NCI-H1092 treated with DMSO at 0.1 percent for 48 hours (cell line): ENCODE results near the gene ARL6IP6.

ENCODE experiments used
- DNase-seq: peaks from one replicate; lab custom pipeline; 2025; lab: John Stamatoyannopoulos, UW

The ARL6IP6 gene

DNA sequence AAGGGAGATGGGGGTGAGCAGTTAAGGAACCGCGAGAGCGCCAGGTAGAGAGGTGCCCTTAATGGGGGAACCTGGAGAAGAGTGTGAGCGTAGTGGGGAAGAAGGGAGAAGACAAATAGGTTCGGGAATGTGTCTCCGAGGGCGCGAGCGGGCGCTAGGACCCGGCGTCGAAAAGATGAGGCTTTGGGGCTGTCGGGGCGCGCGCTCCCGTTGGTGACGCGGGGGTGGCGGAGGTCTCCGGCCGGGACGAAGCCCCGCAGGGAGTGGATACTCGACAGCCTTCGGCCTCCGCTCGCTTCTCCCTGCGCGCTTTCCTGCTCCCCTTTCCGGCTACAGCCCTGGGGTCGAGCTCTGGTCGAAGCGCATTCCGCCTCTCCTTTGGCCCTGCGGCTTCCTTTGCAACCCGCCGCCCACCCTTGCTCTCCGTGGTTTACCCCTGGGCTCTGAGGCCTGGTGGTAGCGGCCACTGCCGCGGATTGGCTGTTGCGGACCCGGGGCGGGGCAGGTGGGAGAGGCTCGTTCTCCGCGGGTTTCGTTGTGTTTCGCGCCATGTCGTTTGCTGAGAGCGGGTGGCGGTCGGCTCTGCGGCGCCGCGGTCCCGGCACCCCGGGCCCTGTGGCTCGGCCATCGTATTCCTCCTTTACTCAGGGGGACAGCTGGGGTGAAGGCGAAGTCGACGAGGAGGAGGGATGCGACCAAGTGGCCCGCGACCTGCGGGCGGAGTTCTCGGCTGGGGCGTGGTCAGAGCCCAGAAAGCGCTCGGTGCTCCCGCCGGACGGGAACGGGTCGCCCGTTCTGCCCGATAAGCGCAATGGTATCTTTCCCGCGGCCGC, at the start of gene ARL6IP6:
Gene ARL6IP6, plus strand, starts transcription at position 545 of the 833 bp plus-strand sequence. Its CDS starts 5 bp downstream, at position 550.
- DNase-seq = peak; percentile 89

GRCh38 chr2:152674334-152674733, 44.1 kb upstream of the ARL6IP6 start:
- DNase-seq = no peak

DNA sequence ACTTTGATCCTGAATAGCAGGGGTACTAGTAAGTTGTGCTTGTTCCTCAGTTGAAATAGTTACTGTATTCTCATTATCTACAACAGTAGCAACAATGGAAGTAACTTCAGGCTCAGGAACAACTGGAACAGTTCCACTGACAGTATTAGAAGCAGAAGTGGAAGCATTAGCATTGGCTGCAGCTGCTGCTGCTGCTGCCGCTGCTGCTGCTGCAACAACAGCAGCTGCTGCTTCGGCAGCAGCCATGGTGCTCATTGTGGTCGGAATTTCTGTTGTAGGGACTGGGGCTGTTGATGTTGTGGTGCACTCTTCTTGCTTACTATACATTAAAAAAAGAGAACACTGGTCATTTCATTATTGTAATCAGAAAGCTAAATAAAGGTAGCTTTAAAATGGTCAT, 42.0 kb upstream of the ARL6IP6 start:
- DNase-seq = no peak

GRCh38 chr2:152678808-152679207, 39.6 kb upstream of the ARL6IP6 start:
- DNase-seq = no peak

DNA sequence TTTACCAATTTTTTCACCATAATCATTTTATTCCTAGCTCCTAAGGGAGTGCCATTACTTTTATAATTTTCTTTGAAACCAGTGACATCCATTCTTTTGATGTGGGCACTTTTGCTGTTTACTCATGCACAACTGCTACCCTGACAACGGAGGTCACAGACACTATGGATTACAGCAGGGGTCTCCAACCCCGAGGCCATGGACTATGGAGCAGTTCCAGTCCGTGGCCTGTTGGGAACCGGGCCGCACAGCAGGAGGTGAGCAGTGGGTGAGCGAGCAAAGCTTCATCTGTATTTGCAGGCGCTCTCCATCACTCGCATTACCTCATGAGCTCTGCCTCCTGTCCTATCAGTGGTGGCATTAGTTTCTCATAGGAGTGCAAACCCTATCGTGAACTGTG, 35.8 kb upstream of the ARL6IP6 start:
- DNase-seq = no peak

GRCh38 chr2:152683400-152683799, 35.0 kb upstream of the ARL6IP6 start:
- no peak for DNase-seq

- DNase-seq = no peak
Observed at GRCh38 chr2:152686321-152686720, 32.1 kb upstream of the ARL6IP6 start.

GRCh38 chr2:152693033-152693432, 25.4 kb upstream of the ARL6IP6 start:
- DNase-seq = no peak

- no peak for DNase-seq
Observed at GRCh38 chr2:152694161-152694661, 24.2 kb upstream of the ARL6IP6 start.

DNA sequence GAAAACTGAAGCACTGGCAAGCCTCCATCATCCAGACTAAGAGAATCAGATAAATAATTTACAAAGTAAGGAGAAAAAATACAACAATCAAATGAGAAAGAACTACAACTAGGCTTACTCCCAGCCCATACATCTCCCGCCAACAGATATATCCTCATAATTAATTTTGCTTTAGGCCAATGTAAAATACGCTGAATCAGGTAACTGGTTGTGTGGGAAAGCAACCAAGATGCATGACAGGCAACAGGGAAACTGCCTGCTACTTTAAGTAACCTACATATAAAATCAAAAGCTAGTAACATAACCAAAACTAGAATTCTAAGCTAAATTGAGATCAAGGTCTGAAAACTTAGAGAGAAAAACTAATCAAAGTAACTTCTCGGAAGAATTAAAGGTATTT, 22.7 kb upstream of the ARL6IP6 start:
- no peak for DNase-seq

DNA sequence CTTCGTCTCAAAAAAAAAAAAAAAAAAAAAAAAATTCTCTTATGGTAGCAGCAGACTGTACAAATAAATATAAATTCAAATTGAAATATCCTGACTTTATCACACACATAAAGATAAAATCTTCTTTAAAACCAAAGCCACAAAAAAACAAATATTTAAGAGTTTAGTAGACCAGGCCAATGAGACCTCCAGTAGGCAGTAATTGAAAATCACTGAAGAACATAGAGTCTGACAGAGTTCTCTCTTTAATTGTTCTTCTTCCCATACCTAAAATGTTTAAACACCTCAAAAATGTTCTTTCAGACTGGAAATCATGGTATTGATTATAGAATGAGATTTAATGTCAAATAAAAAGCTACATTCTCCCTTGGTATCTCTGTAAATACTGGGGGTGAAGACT, 21.9 kb upstream of the ARL6IP6 start:
- no peak for DNase-seq

- DNase-seq = no peak
Observed at GRCh38 chr2:152701198-152701597, 17.2 kb upstream of the ARL6IP6 start.

- no peak for DNase-seq
Observed at GRCh38 chr2:152706477-152707021, 11.9 kb upstream of the ARL6IP6 start.

DNA sequence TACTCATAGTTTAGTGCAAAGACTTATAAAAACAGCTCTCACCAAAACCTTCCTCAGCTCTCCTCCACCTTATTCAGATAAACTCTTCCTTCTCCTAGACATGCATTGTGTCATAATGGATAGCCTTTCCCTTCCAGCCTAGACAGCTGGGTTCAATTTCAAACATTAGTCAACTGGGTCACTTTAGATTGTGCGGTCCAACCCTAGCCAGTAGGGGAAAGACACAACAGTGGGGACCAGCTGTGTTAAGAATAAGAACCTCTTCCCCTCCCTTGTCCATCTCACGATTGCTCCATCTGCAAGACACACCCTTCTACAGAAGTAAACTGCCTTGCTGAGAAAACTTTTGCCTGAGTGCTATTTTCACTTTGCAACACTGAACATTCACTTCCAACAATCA, 9.7 kb upstream of the ARL6IP6 start:
- no peak for DNase-seq

DNA sequence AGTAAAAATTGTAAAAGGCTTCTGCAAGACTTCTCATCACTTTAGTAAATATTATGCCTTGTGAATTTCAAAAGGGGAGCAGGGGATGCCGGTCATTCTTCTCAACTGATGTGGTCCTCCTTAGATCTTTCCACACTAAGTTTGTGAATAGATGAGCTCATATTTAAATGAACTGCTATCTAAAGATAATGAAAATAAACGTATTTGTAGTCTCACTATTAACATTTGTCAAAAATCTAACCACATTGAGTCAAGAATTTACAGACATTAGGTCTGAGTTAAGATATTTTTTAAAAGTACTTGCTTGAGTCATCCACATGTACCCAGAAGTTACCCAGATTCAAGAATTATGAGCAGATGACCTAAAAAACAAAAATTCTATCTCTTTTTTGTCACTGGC, 7.7 kb upstream of the ARL6IP6 start:
- DNase-seq = no peak

GRCh38 chr2:152715112-152715511, 3.3 kb upstream of the ARL6IP6 start:
- no peak for DNase-seq

GRCh38 chr2:152715854-152716428, 2.5 kb upstream of the ARL6IP6 start:
- no peak for DNase-seq

GRCh38 chr2:152716805-152717227, 1.6 kb upstream of the ARL6IP6 start:
- DNase-seq = peak; percentile 61

- DNase-seq = peak; percentile 95
Observed at GRCh38 chr2:152717228-152718075, 968 bp upstream of the ARL6IP6 start, which contains the start of gene PRPF40A. TSS of gene PRPF40A (minus strand) at chr2:152717461. CDS start at chr2:152717439, 22 bp downstream.

DNA sequence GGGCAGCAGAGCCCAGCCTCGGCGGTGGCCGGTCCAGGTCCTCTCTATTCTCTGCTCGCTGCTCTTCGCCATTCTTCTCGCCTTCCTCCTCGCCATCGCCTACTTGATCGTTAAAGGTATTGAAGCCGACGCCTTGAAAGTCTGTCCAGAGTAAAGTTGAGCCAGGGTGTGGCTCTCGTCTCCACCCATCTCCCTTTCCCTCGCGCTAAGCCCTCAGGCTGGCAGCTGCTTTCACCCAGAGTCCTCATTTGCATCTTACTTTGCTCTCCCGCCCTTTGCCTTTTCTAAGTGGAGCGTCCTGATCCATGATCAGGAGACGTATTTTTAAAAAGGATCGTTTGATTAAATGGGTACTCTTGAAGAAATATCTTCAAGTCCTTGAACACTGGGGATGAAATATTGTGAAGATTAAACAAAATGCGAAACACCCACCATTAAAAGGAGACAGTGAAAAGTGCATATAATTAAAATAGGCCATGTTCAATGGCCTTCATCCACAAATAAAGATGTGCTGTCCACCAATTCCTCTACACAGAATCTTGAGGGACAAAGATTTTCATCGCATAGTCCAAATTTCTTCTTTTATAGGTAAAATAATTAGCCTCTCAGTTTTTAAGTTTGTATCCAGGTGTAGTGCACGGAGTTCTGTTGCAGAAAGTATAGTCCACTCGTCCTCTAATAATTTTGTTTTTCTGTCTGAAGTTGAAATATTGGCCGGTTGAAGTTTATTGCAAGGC, 657 bp downstream of the ARL6IP6 start:
- DNase-seq = peak; percentile 62

GRCh38 chr2:152720794-152721193, 2.4 kb downstream of the ARL6IP6 start:
- DNase-seq = no peak
